GM12801 (cell line): ENCODE measurements around the gene DPP10.

Experiments
- CTCF ChIP-seq: IDR thresholded peaks from one replicate; pipeline ENCODE4 v1.5.1; 2011; ENCODE audit warnings: control low read depth; ENCODE audit not compliant: insufficient read length; ENCODE audit errors: extremely low read depth

Gene DPP10

GRCh38 chr2:115327061-115327460, 884.6 kb downstream of the DPP10 start:
- no peak for TF ChIP-seq CTCF

GRCh38 chr2:115359550-115359949, 917.1 kb downstream of the DPP10 start:
- TF ChIP-seq CTCF, result no peak

DNA sequence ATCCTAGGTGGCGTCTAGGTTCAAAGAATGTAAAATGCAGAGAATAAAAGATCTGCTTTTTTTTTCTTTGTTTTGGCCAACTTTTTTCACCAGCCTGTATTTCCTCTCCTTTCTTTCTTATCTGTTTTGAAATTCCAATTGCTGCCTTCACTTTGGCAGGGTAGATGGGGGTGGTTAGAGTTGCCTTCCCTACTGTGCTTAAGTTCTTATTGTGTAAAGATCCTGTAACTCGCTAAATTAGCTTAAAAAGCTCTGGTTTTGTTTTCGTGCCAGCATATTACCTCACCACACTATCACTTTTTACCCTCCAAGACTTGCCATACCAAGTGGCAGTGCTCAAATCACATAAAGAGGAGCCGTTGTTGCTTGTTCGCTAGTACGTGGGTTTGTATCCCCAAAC, 921.7 kb downstream of the DPP10 start:
- no peak for TF ChIP-seq CTCF

- TF ChIP-seq CTCF, result no peak
These were observed 927.0 kb downstream of the DPP10 start for GRCh38 chr2:115369400-115369799.

GRCh38 chr2:115374981-115375380, 932.5 kb downstream of the DPP10 start:
- no peak for TF ChIP-seq CTCF

DNA sequence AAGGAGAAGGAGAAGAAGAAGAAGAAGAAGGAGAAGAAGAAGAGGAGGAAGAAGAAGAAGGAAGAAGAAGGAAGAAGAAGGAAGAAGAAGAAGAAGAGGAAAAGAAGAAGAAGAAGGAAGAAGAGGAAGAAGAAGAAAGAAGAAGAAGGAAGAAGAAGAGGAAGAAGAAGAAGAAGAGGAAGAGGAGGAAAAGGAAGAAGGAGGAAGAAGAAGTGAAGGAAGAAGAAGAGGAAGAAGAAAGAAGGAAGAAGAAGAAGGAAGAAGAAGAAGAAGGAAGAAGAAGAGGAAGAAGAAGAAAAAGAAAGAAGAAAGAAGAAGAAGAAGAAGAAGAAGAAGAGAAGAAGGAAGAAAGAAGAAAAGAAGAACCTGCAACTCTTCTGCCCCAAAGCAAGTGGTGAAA, 942.0 kb downstream of the DPP10 start:
- no peak for TF ChIP-seq CTCF

DNA sequence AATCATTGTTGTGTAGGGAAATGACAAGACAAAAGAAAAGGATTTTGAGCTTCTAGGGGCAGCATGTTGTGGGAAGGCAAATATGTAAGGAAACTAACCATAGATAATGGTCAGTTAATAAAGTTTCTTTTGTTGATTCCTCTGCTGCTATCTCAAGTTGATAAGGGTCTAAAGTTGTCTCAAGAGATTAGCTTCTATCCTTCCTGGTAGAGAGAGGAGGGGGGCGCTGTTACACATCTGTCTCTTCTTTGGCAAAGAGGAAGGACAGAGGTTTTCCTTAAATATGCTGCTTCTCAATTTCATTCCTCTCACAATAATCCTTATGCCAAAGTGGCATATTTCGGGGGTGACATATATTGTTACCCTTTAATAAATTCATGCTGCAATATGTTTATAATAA, 944.0 kb downstream of the DPP10 start:
- no peak for TF ChIP-seq CTCF

GRCh38 chr2:115389024-115389423, 946.6 kb downstream of the DPP10 start:
- no peak for TF ChIP-seq CTCF
